ENCODE data around the gene FGGY.
"Not testable (repeated sequence)": the region's sequence is repeated elsewhere in the genome, so short reads cannot be mapped to it uniquely, and the experiment has no call there.

Gene FGGY

DNA sequence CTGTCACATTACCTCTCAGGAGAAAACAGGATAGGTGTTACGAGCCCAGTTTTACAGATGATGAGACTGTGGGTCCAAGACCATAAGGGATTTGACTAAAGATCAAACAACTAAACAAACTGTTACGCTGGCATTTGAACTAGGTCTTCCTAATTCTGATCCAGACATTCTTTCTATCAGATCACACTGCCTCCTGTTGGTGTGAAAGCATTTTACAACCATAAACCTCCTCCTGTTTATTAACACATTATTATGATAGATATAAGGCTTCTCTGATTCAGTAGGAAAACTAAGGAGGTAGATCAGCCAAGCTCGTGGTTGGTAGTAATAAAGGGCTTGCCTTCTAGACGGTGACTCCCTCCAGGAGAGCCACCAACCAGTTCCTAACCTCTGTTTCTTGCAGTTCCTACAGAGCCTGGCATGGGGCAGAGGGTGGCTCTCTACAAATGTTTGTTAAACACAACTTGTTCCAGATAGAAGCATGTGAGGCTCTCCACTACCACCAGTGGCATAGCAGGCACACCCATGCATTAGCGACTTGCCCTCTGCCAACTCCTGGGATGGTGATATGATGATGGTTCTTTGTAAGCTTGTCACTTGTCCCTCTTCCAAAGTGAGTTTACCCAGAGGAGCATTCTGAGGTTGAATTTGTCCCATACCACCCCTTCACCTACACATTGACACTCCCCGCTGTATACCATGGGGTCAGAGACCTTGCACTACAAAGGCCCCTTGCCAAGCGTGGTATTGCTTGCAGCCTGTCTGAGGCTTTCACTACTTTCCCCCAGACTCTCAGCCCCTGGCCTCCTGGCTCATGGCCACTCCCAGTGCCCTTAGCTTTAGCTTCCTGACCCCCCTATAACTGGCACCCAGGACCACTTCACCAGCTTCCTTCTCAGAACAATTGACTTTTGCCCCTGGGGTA is 421.4 kb downstream of the FGGY start:
- no peak for DNase-seq

DNA sequence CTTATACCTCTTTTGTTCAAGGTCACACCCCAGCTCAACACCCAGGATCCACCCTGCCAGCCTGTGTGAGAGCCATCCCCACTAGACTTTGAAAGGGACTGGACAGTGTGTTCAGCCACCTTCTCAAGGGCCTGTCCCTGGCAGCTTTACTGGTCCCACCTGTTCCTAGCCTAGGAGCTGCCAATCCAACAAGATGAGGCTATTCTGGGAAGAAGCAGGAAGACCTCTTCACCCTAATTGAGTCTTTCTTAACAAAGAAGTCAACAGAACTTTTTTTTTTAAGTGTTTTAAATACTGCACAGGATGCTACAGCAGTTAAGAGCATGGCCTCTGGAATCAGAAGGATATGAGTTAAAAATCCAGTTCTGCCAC is 422.1 kb downstream of the FGGY start:
- DNase-seq = no peak

GRCh38 chr1:59720326-59721115 is 423.6 kb downstream of the FGGY start:
- no peak for DNase-seq

DNA sequence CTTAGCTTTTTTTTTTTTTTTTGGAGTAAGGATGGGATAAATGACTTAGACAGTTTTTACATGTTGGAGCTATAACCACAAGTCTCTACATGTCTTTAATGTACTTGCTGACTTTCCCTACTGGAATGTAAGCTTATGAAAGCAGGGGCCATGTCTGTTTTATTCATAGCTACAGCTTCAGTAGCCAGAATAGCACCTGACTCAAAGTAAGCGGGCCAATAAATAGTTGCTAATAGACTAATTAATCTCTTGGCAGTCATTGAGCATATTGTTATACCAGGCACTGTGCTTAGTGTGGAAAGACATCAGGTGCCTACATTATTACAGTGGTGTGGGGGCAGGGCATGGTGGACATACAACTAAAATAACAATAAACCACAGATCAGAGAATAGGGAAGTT is 433.4 kb downstream of the FGGY start:
- DNase-seq = no peak

GRCh38 chr1:59730759-59731478 is 434.0 kb downstream of the FGGY start:
- DNase-seq = peak; percentile 32

GRCh38 chr1:59731591-59731990 is 434.7 kb downstream of the FGGY start:
- DNase-seq = no peak

DNA sequence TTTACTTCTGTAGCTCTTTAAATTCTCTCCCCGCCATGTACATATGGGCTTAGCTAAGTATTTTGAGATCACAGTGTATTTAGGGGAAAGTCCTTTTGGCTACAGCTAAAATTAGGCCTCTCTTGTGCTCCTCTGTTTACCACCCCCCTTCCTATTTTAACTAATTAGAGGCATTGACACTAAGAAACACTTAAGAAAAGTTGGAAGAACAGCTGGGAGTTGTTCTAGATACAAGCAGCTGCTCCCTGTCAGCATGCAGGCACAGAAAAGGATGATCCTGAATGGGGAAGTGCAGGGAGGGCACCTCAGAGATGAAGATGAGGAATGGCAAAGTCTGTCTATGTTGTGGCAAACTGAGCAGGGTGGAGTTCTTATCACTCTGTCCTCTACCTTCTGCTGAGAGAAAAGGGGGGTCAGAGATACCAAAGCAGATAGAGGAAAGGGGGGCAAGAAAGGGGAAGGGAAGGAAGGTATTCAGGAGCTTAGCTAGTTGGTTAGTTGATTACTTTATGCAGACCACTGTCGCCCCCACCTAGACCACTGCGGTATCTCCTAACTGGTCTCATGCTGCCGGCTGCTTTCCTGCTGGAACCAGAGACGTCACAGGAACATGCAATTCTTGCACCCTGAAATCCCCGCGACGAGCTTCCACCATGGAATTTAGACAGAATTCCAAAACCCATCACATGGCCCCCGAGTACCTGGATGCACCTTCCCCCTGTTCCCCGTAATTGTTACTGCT is 435.5 kb downstream of the FGGY start:
- DNase-seq = no peak

- DNase-seq = no peak
These were observed 436.7 kb downstream of the FGGY start for GRCh38 chr1:59733443-59734141.

DNA sequence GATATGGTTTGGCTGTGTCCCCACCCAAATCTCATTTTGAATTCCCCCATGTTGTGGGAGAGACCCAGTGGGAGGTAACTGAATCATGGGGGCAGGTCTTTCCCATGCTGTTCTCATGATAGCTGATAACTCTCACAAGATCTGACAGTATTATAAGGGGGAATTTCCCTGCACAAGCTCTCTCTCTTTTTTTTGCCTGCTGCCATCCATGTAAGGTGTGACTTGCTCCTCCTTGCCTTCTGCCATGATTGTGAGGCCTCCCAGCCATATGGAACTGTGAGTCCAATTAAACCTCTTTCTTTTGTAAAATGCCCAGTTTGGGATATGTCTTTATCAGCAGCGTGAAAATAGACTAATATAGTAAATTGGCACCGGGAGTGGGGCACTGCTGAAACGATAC is 439.0 kb downstream of the FGGY start:
- not testable (repeated sequence) for DNase-seq

- no peak for DNase-seq
These were observed 439.9 kb downstream of the FGGY start for GRCh38 chr1:59736744-59737143.

DNA sequence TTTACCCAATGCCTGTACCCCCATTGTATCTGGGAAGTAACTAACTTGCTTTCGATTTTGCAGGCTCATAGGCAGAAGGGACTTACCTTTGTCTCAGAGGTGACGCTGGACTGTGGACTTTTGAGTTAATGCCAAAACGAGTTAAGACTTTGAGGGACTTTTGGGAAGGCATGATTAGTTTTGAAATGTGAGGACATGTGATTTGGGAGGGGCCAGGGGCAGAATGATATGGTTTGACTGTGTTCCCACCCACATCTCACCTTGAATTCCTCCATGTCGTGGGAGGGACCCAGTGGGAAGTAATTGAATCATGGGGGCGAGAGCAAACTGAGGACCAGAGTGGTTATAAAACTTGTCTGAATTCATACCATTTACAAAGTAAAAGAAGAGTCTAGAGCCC is 440.7 kb downstream of the FGGY start:
- DNase-seq = no peak

DNA sequence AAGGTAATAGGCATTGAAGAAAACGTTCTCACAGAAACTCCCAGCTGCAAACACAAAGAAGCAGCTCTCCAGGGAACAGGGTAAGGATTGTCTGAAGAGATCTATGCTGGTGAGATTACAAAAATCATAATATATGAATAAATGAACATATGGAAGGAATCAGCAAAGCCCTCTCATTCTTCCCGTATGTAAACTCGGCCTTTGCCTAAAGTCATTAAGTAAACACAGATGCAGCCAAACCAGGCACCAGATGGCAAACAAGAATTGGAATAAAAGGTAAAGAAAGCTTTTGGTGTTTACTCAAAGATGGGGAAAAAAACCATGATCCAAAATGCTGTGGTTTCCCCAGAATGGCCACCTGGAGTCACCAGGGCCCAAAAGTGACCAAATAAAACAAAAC is 441.3 kb downstream of the FGGY start:
- no peak for DNase-seq

- no peak for DNase-seq
These were observed 441.7 kb downstream of the FGGY start for GRCh38 chr1:59738591-59739015.

DNA sequence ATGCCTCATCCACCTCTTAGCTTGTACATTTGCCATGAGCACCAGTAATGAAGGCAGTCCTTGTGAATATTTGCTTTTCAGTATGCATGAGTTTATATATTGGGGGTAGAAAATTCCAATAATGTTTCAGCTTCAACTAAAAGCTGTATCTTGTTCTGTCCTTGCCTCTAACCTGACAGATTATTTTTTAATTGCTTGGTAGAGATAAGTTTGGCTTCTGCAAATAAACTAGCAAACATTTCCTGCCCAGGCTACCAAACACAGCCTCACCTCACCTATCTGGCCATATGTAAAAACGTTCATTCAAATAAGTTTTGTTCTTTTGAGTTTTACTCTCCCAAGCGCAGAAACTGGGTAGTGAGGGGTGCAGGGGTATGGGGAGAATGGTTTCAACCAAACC is 442.2 kb downstream of the FGGY start:
- no peak for DNase-seq

- DNase-seq = no peak
These were observed 445.6 kb downstream of the FGGY start for GRCh38 chr1:59742526-59742925.

DNA sequence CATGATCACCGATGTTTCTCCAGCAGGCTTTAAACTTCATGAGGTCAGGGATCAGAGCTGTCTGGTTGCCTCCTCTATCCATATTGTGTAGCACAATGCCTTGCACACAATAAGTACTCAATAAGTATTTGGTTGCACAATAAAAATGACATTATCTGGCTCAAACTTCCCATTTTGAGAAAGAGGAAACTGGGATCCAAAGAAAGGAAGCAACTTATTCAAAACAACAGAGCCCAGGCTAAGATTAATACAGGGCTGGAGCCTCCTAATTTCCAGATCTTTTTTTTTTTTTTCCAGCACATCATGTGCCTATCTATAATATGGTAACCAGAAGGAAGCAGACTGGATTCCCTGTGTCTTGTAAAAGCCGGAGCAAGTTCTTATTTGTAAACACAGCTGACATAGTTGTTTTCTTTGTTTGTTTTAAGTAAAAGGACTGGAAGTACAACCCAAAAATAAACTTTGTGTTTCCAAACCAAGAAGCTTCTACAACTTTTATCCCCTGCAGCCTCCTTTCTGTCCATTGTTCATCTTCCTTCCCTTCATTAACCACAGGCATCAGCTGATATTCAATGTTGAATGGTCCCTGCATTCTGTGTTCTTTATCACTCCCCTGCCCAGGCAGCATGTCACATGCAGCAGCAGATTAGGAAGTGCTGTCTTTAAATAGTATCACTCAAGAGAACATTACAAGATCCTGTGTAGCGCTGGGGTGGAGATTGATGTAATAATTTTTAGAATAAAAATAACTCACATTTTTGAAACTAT is 446.6 kb downstream of the FGGY start:
- DNase-seq = no peak

DNA sequence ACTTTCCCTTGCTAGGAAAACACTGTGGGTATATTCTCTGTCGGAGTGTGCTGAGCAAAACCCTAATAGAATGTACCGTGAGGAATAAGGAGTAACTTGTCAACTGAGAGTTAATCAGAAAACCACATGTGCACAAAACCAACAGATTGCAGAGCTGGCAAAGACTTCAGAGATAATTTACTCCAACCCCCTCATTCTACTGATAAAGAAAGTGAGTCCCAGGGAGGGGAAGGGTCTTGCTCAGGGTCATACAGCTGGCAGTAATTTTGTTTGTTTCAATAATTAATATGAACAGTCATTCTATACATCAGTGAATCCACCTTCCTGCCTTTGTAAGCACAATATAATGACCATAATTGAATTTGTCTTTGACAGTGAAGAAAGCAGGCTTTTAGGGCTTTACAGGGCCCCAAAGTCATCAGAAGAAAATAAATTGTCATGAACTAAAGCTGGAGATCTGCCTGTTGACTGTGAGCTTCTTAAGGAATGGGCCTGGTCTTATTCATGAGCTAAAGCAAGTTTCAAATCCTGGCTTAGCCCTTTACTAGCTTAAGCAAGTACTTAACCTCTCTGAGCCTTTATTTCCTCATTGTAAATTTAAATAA is 450.6 kb downstream of the FGGY start:
- no peak for DNase-seq

DNA sequence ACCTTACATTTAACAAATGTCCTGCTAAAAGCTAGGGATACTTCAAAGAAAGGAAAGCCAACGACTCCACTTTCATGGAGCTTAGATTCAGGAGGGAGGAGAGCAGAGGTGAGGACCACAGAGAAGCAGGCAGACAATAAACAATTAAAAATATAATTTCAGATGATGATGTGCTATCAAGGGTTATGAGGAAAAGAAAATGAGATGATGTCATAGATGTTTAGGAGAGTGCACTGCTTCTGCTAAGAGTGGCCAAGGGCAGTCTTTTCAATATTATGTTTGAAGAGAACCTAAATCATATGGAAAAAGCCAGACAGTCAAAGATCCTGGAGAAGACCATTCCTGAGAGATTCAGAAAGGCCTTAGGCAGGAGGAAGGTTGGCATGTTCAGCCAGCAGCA is 451.2 kb downstream of the FGGY start:
- DNase-seq = no peak

- no peak for DNase-seq
These were observed 453.6 kb downstream of the FGGY start for GRCh38 chr1:59750328-59751003.

DNA sequence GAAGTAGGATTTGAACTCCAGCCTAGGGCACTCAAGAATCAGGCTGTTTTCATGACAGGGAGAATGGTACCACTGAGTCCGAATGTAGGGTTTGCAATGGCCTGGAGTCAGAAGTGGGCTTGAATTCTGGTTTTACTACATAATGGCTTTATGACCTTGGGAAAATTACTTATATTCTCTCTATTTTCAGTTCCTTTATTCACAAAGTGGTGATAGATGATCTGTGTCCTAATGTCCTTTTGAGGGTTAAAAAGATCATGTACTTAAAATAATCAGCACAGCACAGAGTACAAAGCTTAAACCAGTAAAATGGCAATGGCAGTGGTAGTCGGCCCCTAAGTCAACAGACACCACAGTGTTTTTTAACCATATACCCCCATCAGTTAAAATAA is 454.1 kb downstream of the FGGY start:
- DNase-seq = no peak
